Stimulated activated CD4-positive, alpha-beta T cell treated with anti-CD3 and anti-CD28 coated beads, Interleukin-1b, Interleukin-23, amount 100 ng/mL, for 24 hours (primary cell): ENCODE measurements around the gene CPNE8.
"Not testable (repeated sequence)": the region's sequence is repeated elsewhere in the genome, so short reads cannot be mapped to it uniquely, and the experiment has no call there.

Experiments used
- DNase-seq, 4 experiments: peaks; one replicate each; pipeline ENCODE4 v3.0.0-alpha.2; 2020; ENCODE audit warnings: low read depth in 4 of 4, low spot score in 1 of 4

The CPNE8 gene

GRCh38 chr12:38744041-38744440 lies 161.3 kb downstream of the CPNE8 start:
- no peak for DNase-seq

GRCh38 chr12:38742496-38742895 lies 162.9 kb downstream of the CPNE8 start:
- DNase-seq = not testable (repeated sequence)

GRCh38 chr12:38736821-38737220 lies 168.6 kb downstream of the CPNE8 start:
- no peak for DNase-seq

GRCh38 chr12:38732761-38733160 lies 172.6 kb downstream of the CPNE8 start:
- no peak for DNase-seq

- DNase-seq = no peak
Observed at GRCh38 chr12:38728894-38729293, 176.5 kb downstream of the CPNE8 start.

- no peak for DNase-seq
Observed at GRCh38 chr12:38721611-38722252, 183.7 kb downstream of the CPNE8 start.

- no peak for DNase-seq
Observed at GRCh38 chr12:38720661-38721060, 184.7 kb downstream of the CPNE8 start.

- no peak for DNase-seq
Observed at GRCh38 chr12:38713294-38713693, 192.1 kb downstream of the CPNE8 start.

GRCh38 chr12:38711054-38711453 lies 194.3 kb downstream of the CPNE8 start:
- DNase-seq = no peak

GRCh38 chr12:38708466-38708865 lies 196.9 kb downstream of the CPNE8 start:
- DNase-seq = no peak

- no peak for DNase-seq
Observed at GRCh38 chr12:38707648-38708047, 197.7 kb downstream of the CPNE8 start.

- no peak for DNase-seq
Observed at GRCh38 chr12:38697289-38697688, 208.1 kb downstream of the CPNE8 start.

- DNase-seq = no peak
Observed at GRCh38 chr12:38695057-38695456, 210.3 kb downstream of the CPNE8 start.

- DNase-seq = no peak
Observed at GRCh38 chr12:38691164-38691563, 214.2 kb downstream of the CPNE8 start.

GRCh38 chr12:38690646-38691045 lies 214.7 kb downstream of the CPNE8 start:
- DNase-seq = no peak

GRCh38 chr12:38689704-38690103 lies 215.7 kb downstream of the CPNE8 start:
- no peak for DNase-seq

- no peak for DNase-seq
Observed at GRCh38 chr12:38689195-38689594, 216.2 kb downstream of the CPNE8 start.

- no peak for DNase-seq
Observed at GRCh38 chr12:38682521-38682920, 222.9 kb downstream of the CPNE8 start.

GRCh38 chr12:38669530-38669929 lies 235.9 kb downstream of the CPNE8 start:
- no peak for DNase-seq

- DNase-seq = no peak
Observed at GRCh38 chr12:38669081-38669480, 236.3 kb downstream of the CPNE8 start.

GRCh38 chr12:38666425-38666824 lies 239.0 kb downstream of the CPNE8 start:
- DNase-seq = no peak

GRCh38 chr12:38664661-38665269 lies 240.6 kb downstream of the CPNE8 start:
- no peak for DNase-seq

GRCh38 chr12:38662829-38663228 lies 242.6 kb downstream of the CPNE8 start:
- no peak for DNase-seq
